ENCODE measurements around the gene PALS1.

PALS1 gene

GRCh38 chr14:67241411-67242167 is at the start of gene PALS1:
Gene PALS1 (plus strand): TSS chr14:67241435. CDS start chr14:67279171, 37,736 bp downstream.
- peak; percentile 90 for DNase-seq (ENCODE audit: low spot score)

- DNase-seq (ENCODE audit: low spot score) = no peak
Measured at GRCh38 chr14:67191768-67192290, 49.4 kb upstream of the PALS1 start.

- DNase-seq (ENCODE audit: low spot score) = no peak
Measured at GRCh38 chr14:67192366-67192765, 48.9 kb upstream of the PALS1 start.

- DNase-seq (ENCODE audit: low spot score) = no peak
Measured at GRCh38 chr14:67195279-67195678, 46.0 kb upstream of the PALS1 start.

- no peak for DNase-seq (ENCODE audit: low spot score)
Measured at GRCh38 chr14:67199016-67199415, 42.2 kb upstream of the PALS1 start.

- no peak for DNase-seq (ENCODE audit: low spot score)
Measured at GRCh38 chr14:67207810-67208209, 33.4 kb upstream of the PALS1 start.

GRCh38 chr14:67218126-67218525 is 23.1 kb upstream of the PALS1 start:
- DNase-seq (ENCODE audit: low spot score) = no peak

GRCh38 chr14:67221248-67221981 is 19.8 kb upstream of the PALS1 start:
- no peak for DNase-seq (ENCODE audit: low spot score)

GRCh38 chr14:67221982-67222328 is 19.3 kb upstream of the PALS1 start:
- DNase-seq (ENCODE audit: low spot score) = no peak

- no peak for DNase-seq (ENCODE audit: low spot score)
Measured at GRCh38 chr14:67225523-67225922, 15.7 kb upstream of the PALS1 start.

- DNase-seq (ENCODE audit: low spot score) = peak; percentile 53
Measured at GRCh38 chr14:67228325-67228984, 12.8 kb upstream of the PALS1 start.

GRCh38 chr14:67232066-67232465 is 9.2 kb upstream of the PALS1 start:
- no peak for DNase-seq (ENCODE audit: low spot score)

- no peak for DNase-seq (ENCODE audit: low spot score)
Measured at GRCh38 chr14:67232621-67233020, 8.6 kb upstream of the PALS1 start.

GRCh38 chr14:67237591-67237990 is 3.6 kb upstream of the PALS1 start:
- no peak for DNase-seq (ENCODE audit: low spot score)

- no peak for DNase-seq (ENCODE audit: low spot score)
Measured at GRCh38 chr14:67239582-67239981, 1.7 kb upstream of the PALS1 start.

GRCh38 chr14:67240168-67240932 is 885 bp upstream of the PALS1 start:
- peak; percentile 76 for DNase-seq (ENCODE audit: low spot score)

- peak; percentile 96 for DNase-seq (ENCODE audit: low spot score)
Measured at GRCh38 chr14:67240978-67241410, 241 bp upstream of the PALS1 start.

- no peak for DNase-seq (ENCODE audit: low spot score)
Measured at GRCh38 chr14:67242168-67242420, 859 bp downstream of the PALS1 start.

- DNase-seq (ENCODE audit: low spot score) = no peak
Measured at GRCh38 chr14:67245104-67245503, 3.9 kb downstream of the PALS1 start.

GRCh38 chr14:67251573-67252226 is 10.5 kb downstream of the PALS1 start:
- no peak for DNase-seq (ENCODE audit: low spot score)

GRCh38 chr14:67253076-67253635 is 11.9 kb downstream of the PALS1 start:
- DNase-seq (ENCODE audit: low spot score) = no peak
